Stimulated activated CD4-positive, alpha-beta T cell treated with anti-CD3 and anti-CD28 coated beads, Interleukin-12 subunit alpha, Interleukin-12 subunit beta, amount 100 ng/mL, for 48 hours (primary cell): Measurements from ENCODE around the gene SIM2.
"Not testable (repeated sequence)": the region's sequence is repeated elsewhere in the genome, so short reads cannot be mapped to it uniquely, and the experiment has no call there.

Source experiments
- DNase-seq, 3 donors: peaks; one replicate each; pipeline ENCODE4 v3.0.0-alpha.2; 2020; ENCODE audit warnings: low read depth in 2 of 3, low spot score in 1 of 3

Gene SIM2

GRCh38 chr21:36698981-36699545 is at the start of gene SIM2:
SIM2 (plus strand) TSS chr21:36699115; CDS start chr21:36699747, 632 bp downstream.
- DNase-seq: no peak

GRCh38 chr21:36654324-36654723 is 44.6 kb upstream of the SIM2 start:
- DNase-seq: no peak

- no peak for DNase-seq
Observed at GRCh38 chr21:36654796-36655325, 44.1 kb upstream of the SIM2 start.

GRCh38 chr21:36656138-36656537 is 42.8 kb upstream of the SIM2 start:
- DNase-seq: no peak

- DNase-seq: not testable (repeated sequence)
Observed at GRCh38 chr21:36657290-36657689, 41.6 kb upstream of the SIM2 start.

- DNase-seq: no peak
Observed at GRCh38 chr21:36657999-36658398, 40.9 kb upstream of the SIM2 start.

GRCh38 chr21:36658926-36659325 is 40.0 kb upstream of the SIM2 start:
- no peak for DNase-seq

GRCh38 chr21:36661511-36662309 is 37.2 kb upstream of the SIM2 start:
- DNase-seq: no peak

GRCh38 chr21:36663033-36663855 is 35.7 kb upstream of the SIM2 start:
- no peak for DNase-seq

GRCh38 chr21:36664662-36664990 is 34.3 kb upstream of the SIM2 start:
- no peak for DNase-seq

GRCh38 chr21:36665806-36666205 is 33.1 kb upstream of the SIM2 start:
- no peak for DNase-seq

GRCh38 chr21:36668713-36669112 is 30.2 kb upstream of the SIM2 start:
- DNase-seq: no peak

GRCh38 chr21:36671836-36672235 is 27.1 kb upstream of the SIM2 start:
- no peak for DNase-seq

- DNase-seq: not testable (repeated sequence)
Observed at GRCh38 chr21:36672296-36672695, 26.6 kb upstream of the SIM2 start.

GRCh38 chr21:36672737-36673136 is 26.2 kb upstream of the SIM2 start:
- no peak for DNase-seq

- DNase-seq: no peak
Observed at GRCh38 chr21:36676039-36676950, 22.6 kb upstream of the SIM2 start.

GRCh38 chr21:36677443-36677842 is 21.5 kb upstream of the SIM2 start:
- DNase-seq: no peak

- DNase-seq: no peak
Observed at GRCh38 chr21:36678538-36678937, 20.4 kb upstream of the SIM2 start.

GRCh38 chr21:36681117-36681631 is 17.7 kb upstream of the SIM2 start:
- no peak for DNase-seq

- no peak for DNase-seq
Observed at GRCh38 chr21:36684957-36685714, 13.8 kb upstream of the SIM2 start.
